CD4-positive, alpha-beta T cell (primary cell): ENCODE measurements around the gene PGF. TPM values are rescaled to one million over a fixed set of nuclear protein-coding genes. Genes with fewer than 3 reads are reported as not detected.

Experiments
- ATAC-seq: fragments of 200-7000 bp; cut with Tn5 transposase; one replicate; pipeline ENCODE4 v1.10.0; 2022; ENCODE audit warnings: mild to moderate bottlenecking; ENCODE audit not compliant: poor library complexity
- CTCF ChIA-PET: fragments of 350-600 bp; sonication (Branson Sonifier 250); formaldehyde crosslinking; loops from one replicate; lab custom pipeline; 2021; ENCODE audit warnings: antibody characterized with exemption, inconsistent platforms; lab: Charles Lee
- POLR2A ChIA-PET: fragments of 350-600 bp; sonication (Branson Sonifier 250); formaldehyde crosslinking; loops from one replicate; lab custom pipeline; 2021; ENCODE audit warnings: antibody characterized with exemption, inconsistent platforms; lab: Charles Lee
- DNase-seq, 14 experiments: peaks; one replicate each; pipeline ENCODE4 v3.0.0-alpha.2; 2013 to 2020; ENCODE audit warnings: mixed read lengths in 2 of 14
- H3K27ac ChIP-seq, 2 donors: one replicate each; pipeline versions ENCODE4 v1.5.1 to v1.7.0; 2013; ENCODE audit warnings: low read length in 2 of 2, low read depth in 1 of 2, mild to moderate bottlenecking in 1 of 2
- H3K27me3 ChIP-seq, 2 experiments: 1 replicate in 1 of 2; 2 replicates in 1 of 2; pipeline versions ENCODE4 v1.6.1 to v1.7.0; 2013; ENCODE audit warnings: low read length in 2 of 2, control low read depth in 1 of 2, mild to moderate bottlenecking in 1 of 2, moderate library complexity in 1 of 2; ENCODE audit not compliant: insufficient read depth in 2 of 2, control insufficient read depth in 1 of 2
- H3K36me3 ChIP-seq: one replicate; pipeline ENCODE4 v1.6.1; 2013; ENCODE audit warnings: low read length, control low read depth; ENCODE audit not compliant: insufficient read depth
- H3K4me1 ChIP-seq: one replicate; pipeline ENCODE4 v1.6.1; 2013; ENCODE audit warnings: low read length, control low read depth; ENCODE audit not compliant: insufficient read depth
- H3K4me3 ChIP-seq: one replicate; pipeline ENCODE4 v1.5.1; 2013; ENCODE audit warnings: mild to moderate bottlenecking, low read length, moderate library complexity
- H3K9me3 ChIP-seq, 2 experiments: 1 replicate in 1 of 2; 2 replicates in 1 of 2; pipeline versions ENCODE4 v1.6.1 to v1.7.0; 2013; ENCODE audit warnings: low read length in 2 of 2, mild to moderate bottlenecking in 2 of 2, control low read depth in 1 of 2, moderate library complexity in 1 of 2; ENCODE audit not compliant: control insufficient read depth in 1 of 2, insufficient read depth in 1 of 2
- H3K27ac Mint-ChIP-seq: one replicate; pipeline ENCODE4 v1.8.0; 2020; ENCODE audit warnings: mixed read lengths
- H3K27me3 Mint-ChIP-seq: one replicate; pipeline ENCODE4 v1.8.0; 2021; ENCODE audit warnings: mixed read lengths
- H3K36me3 Mint-ChIP-seq: one replicate; pipeline ENCODE4 v1.8.0; 2021; ENCODE audit warnings: low read depth, mixed read lengths
- H3K4me1 Mint-ChIP-seq: one replicate; pipeline ENCODE4 v1.8.0; 2021; ENCODE audit warnings: low read depth, mixed read lengths
- H3K4me3 Mint-ChIP-seq: one replicate; pipeline ENCODE4 v1.8.0; 2020; ENCODE audit warnings: mild to moderate bottlenecking, mixed read lengths
- H3K9me3 Mint-ChIP-seq: one replicate; pipeline ENCODE4 v1.8.0; 2020; ENCODE audit warnings: mixed read lengths
- intact Hi-C, 2 experiments: fragments of 100-400 bp; cut with DNase I in 1 of 2; cut with micrococcal nuclease in 1 of 2; formaldehyde crosslinking; loops; one replicate each; pipeline versions ENCODE4 v1.15.1 to v1.9.0; 2023 to 2025; cut with DNase I, micrococcal nuclease
- total RNA-seq, 174 experiments: library from RNA in 2 of 174; stranded (reverse) in 2 of 174; gene quantifications; one replicate each; pipeline ENCODE4 v1.2.3 and lab custom pipeline; 2021 to 2026
- TF ChIP-seq, protein P1 (sequence below): fragments of 200-600 bp; IDR thresholded peaks from one replicate; pipeline ENCODE4 v1.8.0; 2022; ENCODE audit warnings: antibody characterized with exemption, mild to moderate bottlenecking

PGF gene
- total RNA-seq, 2 experiments from 2014 or later: 0.11 TPM; not detected in 1

- H3K27ac ChIP-seq: no peak overlapping the region
- no peaks in the 10 kb centered on the region for H3K9me3 ChIP-seq
- intact Hi-C loops: loop anchor here (5.0 kb wide), 3 partner anchors 54 to 354 kb away; partner anchors contain the start of gene EIF2B2 (in 1 of the 2)
- Mint-ChIP-seq H3K36me3 (no peaks in the 10 kb centered on the region), H3K9me3 (no peaks in the 10 kb centered on the region), H3K4me1 (peaks cover 10% of the 10 kb centered on the region), H3K27ac (no peak overlapping the region), H3K27me3 (peaks cover 16% of the 10 kb centered on the region), H3K4me3 (no peak overlapping the region)
- no peak for ATAC-seq
- H3K4me3 ChIP-seq: no peak overlapping the region
- TF ChIP-seq, protein P1, sequence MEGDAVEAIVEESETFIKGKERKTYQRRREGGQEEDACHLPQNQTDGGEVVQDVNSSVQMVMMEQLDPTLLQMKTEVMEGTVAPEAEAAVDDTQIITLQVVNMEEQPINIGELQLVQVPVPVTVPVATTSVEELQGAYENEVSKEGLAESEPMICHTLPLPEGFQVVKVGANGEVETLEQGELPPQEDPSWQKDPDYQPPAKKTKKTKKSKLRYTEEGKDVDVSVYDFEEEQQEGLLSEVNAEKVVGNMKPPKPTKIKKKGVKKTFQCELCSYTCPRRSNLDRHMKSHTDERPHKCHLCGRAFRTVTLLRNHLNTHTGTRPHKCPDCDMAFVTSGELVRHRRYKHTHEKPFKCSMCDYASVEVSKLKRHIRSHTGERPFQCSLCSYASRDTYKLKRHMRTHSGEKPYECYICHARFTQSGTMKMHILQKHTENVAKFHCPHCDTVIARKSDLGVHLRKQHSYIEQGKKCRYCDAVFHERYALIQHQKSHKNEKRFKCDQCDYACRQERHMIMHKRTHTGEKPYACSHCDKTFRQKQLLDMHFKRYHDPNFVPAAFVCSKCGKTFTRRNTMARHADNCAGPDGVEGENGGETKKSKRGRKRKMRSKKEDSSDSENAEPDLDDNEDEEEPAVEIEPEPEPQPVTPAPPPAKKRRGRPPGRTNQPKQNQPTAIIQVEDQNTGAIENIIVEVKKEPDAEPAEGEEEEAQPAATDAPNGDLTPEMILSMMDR: no peak
- ChIA-PET CTCF (interaction anchor here (1.4 kb wide), 1 partner anchor 140 kb away, joined by 4 read pairs; no protein-coding TSS in a partner anchor), POLR2A (no interaction called here)
- DNase-seq: no peak
- H3K27me3 ChIP-seq: peaks cover 2 to 3% of the 10 kb centered on the region in 2 experiments
- H3K4me1 ChIP-seq: peaks cover 12% of the 10 kb centered on the region
- H3K36me3 ChIP-seq: no peaks in the 10 kb centered on the region
Observed at GRCh38 chr14:74948228-74949175, 6.9 kb downstream of the PGF start.

DNA sequence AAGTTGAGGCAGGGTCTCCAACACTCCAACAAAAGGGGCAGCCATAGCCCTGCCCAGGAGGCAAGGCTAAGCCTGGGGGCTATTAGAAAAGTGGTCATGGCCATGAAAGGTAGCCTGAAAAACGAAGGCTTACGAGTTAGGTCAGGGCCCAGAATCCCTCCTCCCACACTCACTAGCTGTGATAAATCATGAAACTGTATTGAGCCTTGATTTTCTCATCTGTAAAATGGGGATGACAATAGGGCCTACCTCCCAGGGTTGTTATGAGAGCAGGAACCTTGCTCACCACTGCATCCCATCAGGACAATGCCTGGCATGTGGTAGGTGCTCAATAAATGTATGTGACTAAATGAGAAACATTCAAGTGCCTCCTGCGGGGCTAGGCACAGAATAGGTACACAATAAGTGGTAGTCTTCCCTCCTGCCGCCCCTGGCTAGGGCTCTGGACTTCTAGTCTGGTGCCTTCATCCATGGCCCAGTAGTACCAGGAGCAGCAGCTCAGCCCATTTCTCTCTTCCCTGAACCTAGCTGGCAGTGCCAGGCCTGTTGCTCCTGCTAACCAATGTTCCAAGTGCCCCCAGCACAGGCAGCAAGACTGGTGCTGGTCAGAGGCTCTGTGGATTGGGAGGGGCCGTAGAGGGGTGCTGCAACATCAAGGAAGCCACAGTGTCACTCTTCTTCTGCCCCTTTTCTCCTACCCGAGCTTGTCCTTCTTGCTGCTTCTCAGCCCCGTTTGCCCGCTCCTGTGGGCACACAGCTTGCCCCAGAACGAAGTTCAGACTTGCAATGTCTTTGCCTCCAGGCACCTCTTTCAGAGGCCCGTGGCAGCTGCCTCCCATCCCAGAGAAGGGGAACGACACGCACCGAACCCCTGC, 7.8 kb downstream of the PGF start:
- Histone ChIP-seq H3K9me3 (no peaks in the 10 kb centered on the region), H3K27me3 (peaks cover 0 to 3% of the 10 kb centered on the region in 2 experiments), H3K27ac (no peak overlapping the region), H3K4me1 (peaks cover 17% of the 10 kb centered on the region), H3K4me3 (no peak overlapping the region), H3K36me3 (no peaks in the 10 kb centered on the region)
- Mint-ChIP-seq H3K4me1 (peaks cover 19% of the 10 kb centered on the region), H3K27me3 (peaks cover 11% of the 10 kb centered on the region), H3K4me3 (no peak overlapping the region), H3K27ac (no peak overlapping the region), H3K9me3 (no peaks in the 10 kb centered on the region), H3K36me3 (no peaks in the 10 kb centered on the region)
- DNase-seq: no peak
- CTCF ChIA-PET: interaction anchor here (1.4 to 1.7 kb wide), 2 partner anchors 87 to 141 kb away, joined by 4 to 6 read pairs; no protein-coding TSS in a partner anchor
- ATAC-seq: no peak
- TF ChIP-seq, protein P1: no peak
- POLR2A ChIA-PET: no interaction called here
- intact Hi-C loops: loop anchor here (2.0 to 5.0 kb wide), 4 partner anchors 55 to 355 kb away; partner anchors contain the start of gene EIF2B2 (in 2 of the 2)

DNA sequence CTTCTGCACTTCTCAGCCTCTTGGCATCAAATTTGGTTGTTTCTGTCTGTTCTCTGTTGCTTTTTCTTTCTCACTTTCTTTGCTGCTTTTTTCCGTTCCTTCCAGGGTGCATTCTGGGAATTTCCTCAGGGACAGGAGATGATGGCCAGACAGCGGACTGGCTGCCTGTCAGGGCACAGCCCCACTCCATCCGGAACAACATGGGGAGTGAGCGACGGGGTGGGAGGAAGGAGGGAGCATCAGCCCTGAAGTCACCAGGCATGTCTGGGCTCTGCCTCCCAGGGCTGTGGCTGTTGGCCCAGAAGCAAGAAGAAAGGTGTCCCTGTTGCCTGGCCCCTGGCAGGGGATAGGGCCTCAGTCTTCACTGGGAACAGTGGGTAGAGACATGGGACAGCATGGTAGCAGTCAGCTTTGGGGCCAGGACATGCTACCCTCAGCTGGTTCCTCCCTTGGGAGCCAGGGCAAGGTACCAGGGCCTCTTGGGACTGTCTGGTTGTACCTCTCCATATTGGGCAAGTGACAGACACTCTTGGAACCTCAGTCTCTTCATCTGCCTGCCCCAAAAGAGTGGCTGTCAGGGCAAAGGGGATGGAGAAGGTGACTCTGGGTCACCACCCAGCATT, 8.6 kb downstream of the PGF start:
- TF ChIP-seq, protein P1: peak; percentile 57
- Histone ChIP-seq H3K27ac (no peak overlapping the region), H3K4me3 (no peak overlapping the region), H3K9me3 (no peaks in the 10 kb centered on the region), H3K27me3 (no peaks in the 10 kb centered on the region), H3K4me1 (peaks cover 25% of the 10 kb centered on the region), H3K36me3 (no peaks in the 10 kb centered on the region)
- Mint-ChIP-seq H3K27me3 (peaks cover 10% of the 10 kb centered on the region), H3K27ac (no peak overlapping the region), H3K36me3 (no peaks in the 10 kb centered on the region), H3K4me3 (no peak overlapping the region), H3K4me1 (peaks cover 26% of the 10 kb centered on the region), H3K9me3 (no peaks in the 10 kb centered on the region)
- CTCF ChIA-PET: interaction anchor here (0.7 to 2.4 kb wide), 8 partner anchors 8 to 331 kb away, joined by 3 to 15 read pairs (median 4); partner anchors contain the start of gene PGF
- DNase-seq: no peak
- no peak for ATAC-seq
- POLR2A ChIA-PET: no interaction called here
- intact Hi-C loops: loop anchor here (1.0 to 5.0 kb wide), 5 partner anchors 56 to 356 kb away; partner anchors contain the start of gene EIF2B2 (in 2 of the 2)
